Kidney tubule cell (primary cell): ENCODE data around the gene KIRREL1.

ENCODE experiments used
- DNase-seq: peaks from one replicate; pipeline ENCODE4 v3.0.0-alpha.2; 2018; ENCODE audit warnings: low spot score

The KIRREL1 gene

GRCh38 chr1:158146739-158147138, 153.3 kb downstream of the KIRREL1 start:
- DNase-seq: no peak

GRCh38 chr1:158147401-158147800, 154.0 kb downstream of the KIRREL1 start:
- DNase-seq: peak; percentile 31

- no peak for DNase-seq
These were observed 154.4 kb downstream of the KIRREL1 start for GRCh38 chr1:158147869-158148268.

- DNase-seq: no peak
These were observed 155.0 kb downstream of the KIRREL1 start for GRCh38 chr1:158148468-158148867.

GRCh38 chr1:158149175-158149574, 155.7 kb downstream of the KIRREL1 start:
- DNase-seq: no peak
